ENCODE data around the gene AMACR.
A peak's percentile ranks its signal among the peaks of the same experiment; 100 is the strongest.
"Not testable (repeated sequence)": the region's sequence is repeated elsewhere in the genome, so short reads cannot be mapped to it uniquely, and the experiment has no call there.

AMACR gene

DNA sequence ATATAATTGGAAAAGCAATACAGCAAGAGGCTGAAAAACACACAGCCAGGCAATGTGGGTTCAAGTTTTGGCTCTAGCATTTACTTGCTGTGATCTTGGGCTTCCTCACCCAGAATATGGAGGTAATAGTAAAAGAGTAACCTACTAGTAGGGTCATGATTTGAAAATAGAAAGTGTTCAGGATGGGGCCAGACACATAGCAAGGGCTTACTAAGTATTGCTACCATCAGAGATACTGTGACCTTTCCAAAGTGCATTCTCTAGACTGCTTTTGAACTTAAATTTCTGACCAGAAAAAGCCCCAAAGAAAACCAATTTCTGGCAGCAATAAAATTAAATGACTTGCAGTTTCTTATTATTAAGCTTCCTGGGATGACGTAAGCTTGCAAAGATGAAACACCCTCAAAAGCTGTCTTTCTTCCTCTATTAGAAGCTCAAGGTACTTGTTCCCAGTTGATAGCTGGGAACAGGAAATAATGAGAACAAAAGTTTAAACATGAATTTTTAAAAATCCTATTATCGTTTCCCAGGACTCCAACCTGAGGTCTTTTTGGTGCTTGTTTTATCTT, 43.6 kb downstream of the AMACR start:
- DNase-seq, result peak; percentile 13

DNA sequence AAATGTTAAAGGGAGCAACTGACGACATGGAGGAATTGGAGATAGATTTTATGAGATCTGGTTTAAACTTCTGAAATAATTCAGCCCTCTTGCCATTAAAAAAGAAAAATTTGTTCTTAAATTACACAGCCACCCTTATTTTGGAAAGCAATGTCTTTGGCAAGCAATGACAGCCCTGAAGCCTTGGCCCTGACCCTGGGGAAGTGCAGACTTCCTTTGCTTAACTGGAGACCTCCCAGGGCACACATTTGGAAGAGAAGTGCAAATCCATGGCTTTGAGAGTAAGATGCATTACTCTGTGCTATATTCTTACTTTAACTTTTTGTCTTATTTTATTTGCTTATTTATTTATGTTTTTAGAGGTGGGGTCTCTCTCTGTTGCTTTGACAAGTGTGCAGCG, 49.7 kb downstream of the AMACR start:
- no peak for DNase-seq

DNA sequence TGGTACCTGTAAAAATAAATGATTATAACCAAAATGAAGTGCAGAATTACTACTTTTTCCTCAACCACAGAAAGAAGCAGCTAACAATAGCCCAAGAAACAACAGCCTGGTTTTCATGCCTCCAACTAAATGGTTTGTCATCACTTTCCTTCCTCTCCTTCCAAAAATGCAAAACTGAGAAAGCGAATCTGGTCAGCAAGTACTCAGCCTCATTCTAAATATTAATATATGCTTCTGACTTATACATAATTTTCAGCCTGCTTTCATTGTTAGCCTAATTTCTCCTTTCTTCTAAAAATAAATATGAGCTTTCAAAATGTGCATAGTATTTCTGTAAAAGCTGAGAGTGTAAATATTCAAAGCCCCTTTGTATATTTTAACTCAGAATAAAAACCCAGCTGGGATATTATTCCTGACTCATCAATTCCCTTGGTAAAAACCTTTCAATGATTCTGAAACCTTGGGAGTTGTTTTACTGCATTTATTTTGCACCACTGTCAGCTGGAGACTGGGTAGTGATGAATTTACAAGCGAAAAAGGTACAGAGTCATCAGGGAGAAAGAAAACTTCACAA, 50.2 kb downstream of the AMACR start:
- DNase-seq, result no peak

DNA sequence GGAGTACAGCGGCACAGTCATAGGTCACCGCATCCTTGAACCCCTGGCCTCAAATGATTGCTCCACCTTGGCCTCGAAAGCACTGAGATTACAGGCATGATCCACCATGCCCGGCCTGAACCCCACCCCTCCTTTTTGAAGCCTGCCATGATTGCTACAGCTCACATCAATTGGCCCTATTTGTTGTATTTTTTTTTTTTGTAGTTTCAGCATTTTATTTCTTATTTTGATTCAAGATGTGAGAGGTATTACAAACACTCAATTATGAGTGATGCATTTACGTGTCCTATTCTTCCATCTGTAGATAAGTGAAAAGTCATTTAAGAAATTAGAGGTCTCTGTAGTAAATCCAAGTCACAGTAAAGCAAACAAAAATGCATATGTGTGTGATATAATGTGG, 55.7 kb downstream of the AMACR start:
- not testable (repeated sequence) for DNase-seq

DNA sequence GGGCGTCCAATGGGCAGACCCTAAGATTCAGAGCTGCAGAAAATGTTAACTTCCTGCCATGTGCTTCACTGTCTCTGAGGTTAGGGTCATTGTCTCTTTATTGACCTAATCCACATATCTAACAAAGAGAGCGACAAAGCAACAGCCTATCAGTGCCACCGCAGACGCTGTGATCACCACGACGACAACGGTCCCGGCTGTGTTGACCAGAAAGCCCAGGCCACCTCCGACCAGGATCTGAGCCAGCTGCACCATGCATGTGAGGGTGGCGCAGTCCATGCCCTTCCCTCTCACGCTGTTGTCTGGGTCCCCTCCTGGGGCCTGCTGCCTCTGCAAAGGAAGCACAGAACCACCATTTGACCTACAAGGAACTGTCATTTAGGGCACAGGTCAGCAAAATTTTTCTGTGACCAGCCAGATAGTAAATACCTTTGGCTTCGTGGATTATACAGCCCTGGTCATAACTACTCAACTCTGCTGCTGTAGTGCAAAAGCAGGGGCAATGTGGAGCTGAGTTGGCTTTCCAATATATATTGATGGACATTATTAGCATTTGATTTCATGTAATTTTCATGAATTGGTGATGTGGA, 63.2 kb downstream of the AMACR start:
- DNase-seq, result no peak

DNA sequence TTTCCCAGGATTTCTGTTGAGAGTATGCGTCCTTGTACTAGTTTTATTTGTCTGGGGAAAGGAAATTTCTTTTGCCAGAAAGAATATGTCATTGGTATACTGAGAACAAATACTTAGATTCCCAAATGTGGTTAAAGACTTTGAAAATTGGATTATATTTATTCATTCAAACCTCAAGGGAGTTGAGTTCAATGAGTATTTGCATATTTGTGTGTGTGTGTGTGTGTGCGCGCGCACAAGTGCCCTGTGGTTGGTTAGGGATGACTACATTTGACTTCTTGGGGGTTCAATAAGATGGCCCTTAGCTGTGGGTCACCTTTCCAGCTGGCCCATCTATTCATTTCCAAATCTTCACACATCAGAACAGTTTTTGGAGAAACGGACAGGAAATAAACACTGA, 66.8 kb downstream of the AMACR start:
- no peak for DNase-seq

DNA sequence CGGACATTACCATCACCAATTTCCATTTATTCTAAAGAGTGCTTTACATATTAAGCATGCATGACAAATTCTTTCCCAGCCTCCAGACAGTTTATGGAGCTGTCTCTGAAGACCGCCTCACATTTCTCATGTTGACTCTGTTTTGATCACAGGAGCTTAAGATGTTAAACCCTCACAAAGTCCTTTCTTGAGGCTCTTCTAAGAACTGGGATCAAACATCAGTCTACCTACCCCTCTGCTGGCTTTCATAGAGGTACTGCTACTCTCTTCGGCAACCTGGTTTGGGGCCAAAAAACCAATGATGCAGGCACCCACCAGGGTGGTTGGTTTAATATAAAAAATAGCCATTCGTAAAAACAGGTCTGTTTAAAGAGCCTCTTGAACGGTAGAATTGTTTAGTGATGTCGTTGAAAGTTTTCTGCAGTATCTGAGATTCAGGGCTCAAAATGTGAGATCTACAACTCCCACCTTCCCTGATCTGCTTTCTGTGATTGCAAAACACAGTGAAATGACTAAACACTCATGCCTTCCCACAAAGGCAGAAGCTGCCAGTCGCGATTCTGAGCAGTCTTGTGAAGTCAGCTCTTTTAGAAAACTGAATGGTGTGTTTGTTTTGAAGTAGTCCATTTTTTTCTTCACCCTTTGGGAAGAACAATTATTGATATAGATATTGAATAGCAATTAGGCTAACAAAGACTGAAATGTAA, 68.1 kb downstream of the AMACR start:
- no peak for DNase-seq

DNA sequence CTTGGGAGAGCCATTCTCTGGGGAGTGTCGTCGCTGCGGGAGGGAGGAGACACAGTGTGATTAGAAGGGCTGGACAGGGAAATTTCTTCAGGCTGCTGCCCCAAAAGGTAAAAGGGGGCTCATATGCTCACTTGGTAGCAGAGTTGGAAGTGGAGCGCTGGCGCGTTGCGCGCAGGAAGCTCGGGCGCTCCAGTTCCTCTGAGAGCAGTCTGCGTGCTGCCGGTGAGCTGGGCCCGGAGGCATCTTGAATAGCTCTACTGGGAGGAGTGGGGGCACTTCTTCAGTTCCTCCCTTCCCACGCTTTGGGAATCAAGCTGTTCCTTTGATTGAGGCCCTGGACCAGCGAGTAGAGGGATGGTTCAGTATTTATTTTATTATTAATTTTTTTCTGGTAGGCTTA, 69.0 kb downstream of the AMACR start:
- DNase-seq, result no peak

DNA sequence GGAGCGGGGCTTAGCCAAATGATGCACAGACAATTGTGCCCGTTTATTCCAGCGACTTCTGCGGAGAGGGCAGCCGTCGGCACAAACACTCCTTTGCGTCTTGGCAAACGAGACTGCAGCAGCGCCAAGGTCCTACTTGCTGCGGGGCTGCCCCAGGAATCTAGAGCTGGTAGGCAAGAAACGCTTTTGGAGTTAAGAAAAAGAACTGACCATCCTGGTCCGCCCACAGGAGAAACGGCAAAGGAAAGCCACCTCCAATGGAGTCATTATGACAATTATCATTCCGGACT, 69.4 kb downstream of the AMACR start:
- no peak for DNase-seq

DNA sequence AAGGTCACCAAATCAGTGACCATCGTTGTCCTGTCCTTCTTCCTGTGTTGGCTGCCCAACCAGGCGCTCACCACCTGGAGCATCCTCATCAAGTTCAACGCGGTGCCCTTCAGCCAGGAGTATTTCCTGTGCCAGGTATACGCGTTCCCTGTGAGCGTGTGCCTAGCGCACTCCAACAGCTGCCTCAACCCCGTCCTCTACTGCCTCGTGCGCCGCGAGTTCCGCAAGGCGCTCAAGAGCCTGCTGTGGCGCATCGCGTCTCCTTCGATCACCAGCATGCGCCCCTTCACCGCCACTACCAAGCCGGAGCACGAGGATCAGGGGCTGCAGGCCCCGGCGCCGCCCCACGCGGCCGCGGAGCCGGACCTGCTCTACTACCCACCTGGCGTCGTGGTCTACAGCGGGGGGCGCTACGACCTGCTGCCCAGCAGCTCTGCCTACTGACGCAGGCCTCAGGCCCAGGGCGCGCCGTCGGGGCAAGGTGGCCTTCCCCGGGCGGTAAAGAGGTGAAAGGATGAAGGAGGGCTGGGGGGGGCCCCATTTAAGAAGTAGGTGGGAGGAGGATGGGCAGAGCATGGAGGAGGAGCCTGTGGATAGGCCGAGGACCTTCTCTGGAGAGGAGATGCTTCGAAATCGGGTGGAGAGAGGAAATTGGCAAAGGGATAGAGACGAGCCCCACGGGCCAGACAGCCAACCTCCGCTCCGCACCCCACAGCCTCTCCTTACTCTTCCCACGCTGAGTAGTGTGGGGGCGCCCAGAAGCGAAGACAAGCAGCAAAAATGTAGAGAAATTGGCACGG, 69.9 kb downstream of the AMACR start:
- DNase-seq, result no peak

DNA sequence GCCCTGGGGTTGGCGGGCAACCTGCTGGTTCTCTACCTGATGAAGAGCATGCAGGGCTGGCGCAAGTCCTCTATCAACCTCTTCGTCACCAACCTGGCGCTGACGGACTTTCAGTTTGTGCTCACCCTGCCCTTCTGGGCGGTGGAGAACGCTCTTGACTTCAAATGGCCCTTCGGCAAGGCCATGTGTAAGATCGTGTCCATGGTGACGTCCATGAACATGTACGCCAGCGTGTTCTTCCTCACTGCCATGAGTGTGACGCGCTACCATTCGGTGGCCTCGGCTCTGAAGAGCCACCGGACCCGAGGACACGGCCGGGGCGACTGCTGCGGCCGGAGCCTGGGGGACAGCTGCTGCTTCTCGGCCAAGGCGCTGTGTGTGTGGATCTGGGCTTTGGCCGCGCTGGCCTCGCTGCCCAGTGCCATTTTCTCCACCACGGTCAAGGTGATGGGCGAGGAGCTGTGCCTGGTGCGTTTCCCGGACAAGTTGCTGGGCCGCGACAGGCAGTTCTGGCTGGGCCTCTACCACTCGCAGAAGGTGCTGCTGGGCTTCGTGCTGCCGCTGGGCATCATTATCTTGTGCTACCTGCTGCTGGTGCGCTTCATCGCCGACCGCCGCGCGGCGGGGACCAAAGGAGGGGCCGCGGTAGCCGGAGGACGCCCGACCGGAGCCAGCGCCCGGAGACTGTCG, 70.7 kb downstream of the AMACR start:
- no peak for DNase-seq

DNA sequence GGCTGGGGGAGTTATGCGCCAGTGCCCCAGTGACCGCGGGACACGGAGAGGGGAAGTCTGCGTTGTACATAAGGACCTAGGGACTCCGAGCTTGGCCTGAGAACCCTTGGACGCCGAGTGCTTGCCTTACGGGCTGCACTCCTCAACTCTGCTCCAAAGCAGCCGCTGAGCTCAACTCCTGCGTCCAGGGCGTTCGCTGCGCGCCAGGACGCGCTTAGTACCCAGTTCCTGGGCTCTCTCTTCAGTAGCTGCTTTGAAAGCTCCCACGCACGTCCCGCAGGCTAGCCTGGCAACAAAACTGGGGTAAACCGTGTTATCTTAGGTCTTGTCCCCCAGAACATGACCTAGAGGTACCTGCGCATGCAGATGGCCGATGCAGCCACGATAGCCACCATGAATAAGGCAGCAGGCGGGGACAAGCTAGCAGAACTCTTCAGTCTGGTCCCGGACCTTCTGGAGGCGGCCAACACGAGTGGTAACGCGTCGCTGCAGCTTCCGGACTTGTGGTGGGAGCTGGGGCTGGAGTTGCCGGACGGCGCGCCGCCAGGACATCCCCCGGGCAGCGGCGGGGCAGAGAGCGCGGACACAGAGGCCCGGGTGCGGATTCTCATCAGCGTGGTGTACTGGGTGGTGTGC, 71.4 kb downstream of the AMACR start, which contains the start of gene RXFP3:
RXFP3 (plus strand) TSS at position 6 of the 636 bp plus-strand sequence; CDS start at position 361, 355 bp downstream.
- DNase-seq, result peak; percentile 4
